COLO668 (cell line): ENCODE data around the gene PKM.
"Not testable (repeated sequence)": the region's sequence is repeated elsewhere in the genome, so short reads cannot be mapped to it uniquely, and the experiment has no call there.

Experiments used
- DNase-seq: peaks from one replicate; lab custom pipeline; 2025; ENCODE audit not compliant: unreplicated experiment; lab: John Stamatoyannopoulos, UW

PKM gene

DNA sequence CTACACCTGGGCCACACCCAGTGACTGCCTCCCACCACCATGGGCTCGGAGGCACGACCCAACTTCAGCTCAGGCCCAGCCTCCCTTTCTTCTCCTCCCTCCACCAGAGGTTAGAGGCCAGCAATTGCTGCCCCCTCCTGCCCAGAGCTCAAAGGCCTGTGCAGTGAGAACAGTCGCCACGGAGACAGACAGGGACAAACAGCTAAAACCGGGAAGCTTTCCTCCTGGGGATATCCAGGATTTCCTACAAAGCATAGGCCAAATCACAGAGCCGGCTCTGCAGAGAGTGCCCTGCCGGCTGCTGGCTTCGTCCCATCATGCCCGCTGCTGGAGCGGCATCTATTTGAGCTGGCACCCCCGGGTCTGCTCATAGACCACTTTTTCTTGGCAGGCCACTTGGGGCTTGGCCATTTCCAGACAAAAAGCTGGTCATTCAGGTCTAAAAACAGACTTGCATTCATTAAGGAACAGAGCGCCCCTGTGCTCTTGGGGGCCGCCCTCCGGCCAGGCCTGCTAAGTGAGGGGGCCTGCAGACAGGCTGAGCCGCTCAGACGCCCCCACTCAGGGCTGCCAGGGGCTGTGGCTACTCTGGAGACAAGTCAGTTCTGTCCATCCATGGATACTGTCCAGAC is 50.9 kb downstream of the PKM start:
- no peak for DNase-seq

DNA sequence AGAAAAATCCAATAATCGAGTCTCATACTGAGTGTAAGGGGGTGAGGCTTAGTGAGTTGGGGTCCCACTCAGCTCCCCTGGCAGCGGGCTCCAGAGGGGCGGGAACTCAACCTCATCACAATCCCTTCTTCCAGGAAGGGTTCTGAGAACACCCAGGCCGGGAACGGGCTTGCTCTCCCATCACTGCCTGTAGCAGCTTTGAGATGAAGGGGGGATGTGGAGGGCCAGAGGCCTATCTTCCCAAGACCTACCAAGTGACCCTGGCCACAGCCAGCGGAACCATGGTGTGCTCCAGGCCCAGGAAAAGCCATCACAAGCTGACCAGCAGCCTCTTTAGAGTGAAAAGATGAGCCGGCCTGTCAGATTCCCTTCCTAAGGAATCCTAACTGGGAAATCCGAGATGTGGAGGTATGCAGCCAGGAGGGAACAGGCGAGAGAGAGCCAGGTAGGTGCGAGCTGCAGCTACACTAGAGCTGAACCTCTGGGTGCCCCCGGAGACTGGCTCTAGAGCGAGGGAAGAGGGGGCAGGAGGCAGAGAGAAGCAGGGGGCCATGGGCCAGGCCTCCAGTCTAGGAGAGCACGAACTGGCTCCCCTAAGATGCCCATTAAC is 51.9 kb downstream of the PKM start:
- DNase-seq = no peak

DNA sequence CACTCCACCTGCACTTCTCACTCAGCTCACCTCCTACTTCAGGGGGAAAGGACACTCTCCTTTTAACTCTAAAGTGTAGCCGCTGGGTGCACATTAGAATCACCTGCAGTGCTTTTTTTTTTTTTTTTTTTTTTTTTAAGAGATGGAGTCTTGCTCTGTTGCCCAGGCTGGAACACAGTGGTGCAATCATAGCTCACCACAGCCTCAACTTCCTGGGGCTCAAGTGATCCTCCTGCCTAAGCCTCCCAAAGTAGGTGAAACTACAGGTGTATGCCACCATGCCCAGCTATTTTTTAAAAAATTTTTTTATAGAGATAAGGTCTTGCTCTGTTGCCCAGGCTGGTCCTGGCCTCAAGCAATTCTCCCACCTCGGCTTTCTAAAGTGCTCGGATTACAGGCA is 54.2 kb downstream of the PKM start:
- DNase-seq = no peak

DNA sequence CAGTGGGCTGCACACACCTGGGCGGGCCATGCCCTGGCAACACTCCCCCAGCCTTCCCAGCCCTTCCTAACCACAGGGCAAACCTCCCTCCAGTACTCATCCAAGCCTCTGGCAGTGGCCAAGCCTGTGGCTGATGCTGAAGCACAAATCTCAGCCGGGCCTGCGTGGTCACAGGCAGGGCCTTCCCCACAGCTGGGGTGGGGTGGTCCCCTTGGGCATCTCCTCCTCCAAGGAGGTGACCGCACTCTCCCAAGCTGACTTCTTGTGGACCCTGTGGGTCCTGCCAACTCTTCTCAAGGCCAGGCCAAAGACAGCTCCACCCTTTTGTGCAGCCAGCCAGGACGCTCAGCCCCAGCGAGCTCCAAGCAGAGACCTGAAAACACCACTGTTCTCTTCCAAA is 54.8 kb downstream of the PKM start:
- DNase-seq = no peak

DNA sequence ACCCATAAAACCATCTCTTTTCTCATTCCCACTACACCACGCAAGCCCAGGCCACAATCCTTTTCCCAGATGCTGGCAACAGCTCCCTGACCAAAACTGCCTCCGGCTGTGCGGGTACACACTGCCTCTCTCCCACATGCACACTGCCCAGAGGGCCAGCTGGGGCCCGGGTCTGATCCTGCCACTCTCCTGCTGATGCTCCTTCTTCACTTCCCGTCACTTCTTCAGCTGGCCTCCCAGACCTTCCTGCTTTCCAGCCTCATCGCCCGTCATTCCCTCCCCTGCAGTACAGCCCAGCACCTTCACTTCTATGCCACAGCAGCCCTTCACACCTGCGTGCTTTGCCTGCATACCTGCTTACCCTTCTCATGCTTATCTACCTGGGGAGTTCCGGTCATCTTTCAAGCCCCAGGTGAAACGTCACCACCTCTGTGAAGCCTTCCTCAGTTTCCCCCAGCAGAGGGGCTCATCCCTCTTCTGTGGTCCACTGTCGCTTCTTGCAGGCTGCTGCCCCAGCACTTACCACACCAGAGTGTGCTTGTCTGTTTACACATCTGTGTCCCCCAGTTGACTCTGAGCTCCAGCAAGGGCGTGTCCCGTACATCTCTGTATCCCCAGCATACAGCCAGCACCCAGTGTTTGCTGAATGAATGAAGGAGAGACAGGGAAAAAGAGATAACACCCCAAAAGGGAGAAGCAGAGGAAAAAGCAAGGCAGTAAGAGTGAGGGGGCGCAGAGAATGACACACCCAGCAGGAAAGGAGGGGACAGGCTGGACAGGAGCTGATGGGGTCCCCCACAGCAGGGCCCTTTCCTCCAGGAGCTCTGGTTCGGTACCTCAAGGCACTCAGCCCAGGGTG is 55.6 kb downstream of the PKM start:
- no peak for DNase-seq

DNA sequence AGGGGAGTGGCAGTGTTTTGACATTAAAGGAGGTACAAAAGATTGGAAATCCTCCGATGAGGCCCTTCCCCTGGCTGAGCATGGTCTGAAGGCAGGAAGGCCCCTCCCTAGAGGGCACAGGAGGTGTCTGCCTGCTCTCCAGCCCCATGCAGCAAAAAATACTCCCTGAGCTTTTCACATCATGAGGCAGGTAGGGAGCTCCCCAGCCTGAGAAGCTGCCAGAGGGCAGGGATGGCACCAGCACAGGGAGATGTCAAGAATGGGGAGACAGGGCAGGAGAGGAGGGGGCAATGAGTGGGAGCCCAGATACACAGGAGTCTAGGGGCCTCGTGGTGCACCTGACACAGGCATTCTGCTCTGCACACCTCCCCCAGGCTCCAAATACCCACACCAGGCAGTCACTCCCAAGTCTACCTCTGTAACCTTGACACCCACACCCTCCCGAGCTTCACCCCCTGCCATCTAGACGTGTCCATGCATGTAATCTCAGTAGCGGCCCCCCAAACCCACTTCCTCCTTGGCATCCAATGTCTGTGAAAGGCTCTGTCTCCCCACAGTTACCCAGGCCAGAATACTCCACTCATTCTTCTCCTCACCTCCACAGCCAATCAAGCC is 56.3 kb downstream of the PKM start:
- DNase-seq = no peak

DNA sequence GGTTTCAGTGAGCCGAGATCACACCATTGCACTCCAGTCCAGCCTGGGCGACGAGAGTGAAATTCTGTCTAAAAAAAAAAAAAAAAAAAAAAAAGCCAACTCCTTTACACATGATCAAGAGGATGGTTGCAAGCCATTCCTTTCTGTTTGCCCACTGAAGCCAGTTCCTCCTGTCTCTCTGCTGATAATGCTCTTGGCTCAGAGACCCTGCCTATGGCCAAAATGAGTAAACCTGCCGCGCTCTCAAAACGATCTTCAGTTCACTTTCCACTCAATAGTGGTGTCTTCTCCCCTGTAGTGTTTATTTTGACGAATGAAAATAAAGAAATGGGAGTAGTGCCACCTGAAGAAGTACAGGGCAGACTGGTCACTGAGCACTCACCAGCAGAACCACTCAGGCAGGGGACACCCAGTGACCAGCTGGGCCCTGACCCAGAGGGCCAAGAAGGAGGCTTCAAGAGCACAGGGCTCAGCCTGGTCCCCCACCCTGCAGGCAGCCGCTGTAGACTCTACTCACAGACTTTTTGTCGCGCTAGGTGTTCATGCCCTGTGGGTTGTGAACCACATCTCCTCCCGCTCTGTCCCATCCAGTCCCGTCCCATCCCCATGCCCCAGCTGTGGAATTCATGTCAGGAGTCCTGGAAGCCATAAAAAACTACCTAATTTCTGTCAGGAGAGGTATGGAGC is 57.0 kb downstream of the PKM start:
- no peak for DNase-seq

DNA sequence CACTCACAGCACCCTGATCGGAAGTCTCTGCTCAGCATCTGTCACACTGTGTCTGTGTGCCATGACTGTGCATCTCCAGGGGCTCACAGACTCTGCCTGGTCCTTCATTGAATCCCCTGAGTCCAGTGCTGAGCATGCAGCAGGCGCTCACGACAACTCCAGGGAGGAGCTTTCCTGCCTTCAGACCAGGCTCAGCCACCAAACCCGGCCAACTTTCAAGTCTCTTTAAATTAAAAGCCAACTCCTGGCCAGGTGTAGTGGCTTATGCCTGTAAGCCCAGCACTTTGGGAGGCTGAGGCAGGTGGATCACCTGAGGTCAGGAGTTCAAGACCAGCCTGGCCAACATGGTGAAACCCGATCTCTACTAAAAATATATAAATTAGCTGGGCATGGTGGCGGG is 57.6 kb downstream of the PKM start:
- DNase-seq = no peak

DNA sequence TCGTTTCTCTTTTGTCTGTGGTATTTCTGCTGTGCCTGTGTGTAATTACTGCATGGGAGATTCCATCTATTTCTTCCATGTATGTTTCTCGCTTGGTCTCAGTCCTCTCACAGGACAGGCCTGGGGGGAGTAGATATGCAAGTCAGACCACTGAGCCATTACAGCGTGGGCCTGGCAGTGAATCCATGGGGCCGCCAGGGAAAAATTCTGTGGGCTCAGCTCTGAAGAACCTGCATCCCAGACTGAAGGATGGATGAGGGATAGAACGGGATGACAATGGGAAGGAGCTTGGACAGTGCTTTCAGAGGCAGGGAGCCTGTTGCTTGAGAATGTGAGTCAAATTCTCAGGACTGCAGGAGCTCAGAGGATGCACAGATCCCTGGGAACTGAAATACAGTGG is 58.2 kb downstream of the PKM start:
- DNase-seq = no peak

DNA sequence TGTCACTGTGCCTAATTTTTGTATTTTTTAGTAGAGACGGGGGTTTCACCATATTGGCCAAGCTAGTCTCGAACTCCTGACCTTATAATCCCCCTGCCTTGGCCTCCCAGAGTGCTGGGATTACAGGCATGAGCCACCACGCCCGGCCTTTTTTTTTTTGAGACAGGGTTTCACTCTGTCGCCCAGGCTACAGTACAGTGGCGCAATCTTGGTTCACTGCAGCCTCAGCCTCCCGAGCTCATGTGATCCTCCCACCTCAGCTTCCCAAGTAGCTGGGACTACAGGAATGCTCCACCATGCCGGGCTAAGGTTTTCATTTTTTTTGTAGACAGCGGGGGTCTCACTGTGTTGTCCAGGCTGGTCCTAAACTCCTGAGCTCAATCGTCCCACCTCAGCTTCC is 59.0 kb downstream of the PKM start:
- not testable (repeated sequence) for DNase-seq

DNA sequence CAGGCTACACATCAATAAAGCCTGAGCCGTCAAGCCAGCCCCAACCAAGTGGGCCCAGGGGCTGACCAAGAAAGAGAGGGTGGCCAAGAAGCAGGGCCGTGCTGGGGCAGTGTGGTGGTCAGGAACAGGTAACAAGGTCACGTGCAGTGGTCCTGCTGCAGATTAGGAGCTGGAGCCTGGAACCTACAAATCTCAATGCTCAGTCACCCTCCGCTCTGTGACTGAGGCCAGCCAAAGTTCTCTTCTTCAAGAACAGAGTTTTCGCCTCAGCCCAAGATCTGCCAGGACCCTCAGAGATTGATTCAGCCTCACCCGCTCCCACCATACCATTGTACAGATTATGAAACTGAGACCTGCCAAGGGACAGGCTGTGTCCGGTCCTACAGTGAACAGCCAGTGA is 60.3 kb downstream of the PKM start:
- DNase-seq = no peak

DNA sequence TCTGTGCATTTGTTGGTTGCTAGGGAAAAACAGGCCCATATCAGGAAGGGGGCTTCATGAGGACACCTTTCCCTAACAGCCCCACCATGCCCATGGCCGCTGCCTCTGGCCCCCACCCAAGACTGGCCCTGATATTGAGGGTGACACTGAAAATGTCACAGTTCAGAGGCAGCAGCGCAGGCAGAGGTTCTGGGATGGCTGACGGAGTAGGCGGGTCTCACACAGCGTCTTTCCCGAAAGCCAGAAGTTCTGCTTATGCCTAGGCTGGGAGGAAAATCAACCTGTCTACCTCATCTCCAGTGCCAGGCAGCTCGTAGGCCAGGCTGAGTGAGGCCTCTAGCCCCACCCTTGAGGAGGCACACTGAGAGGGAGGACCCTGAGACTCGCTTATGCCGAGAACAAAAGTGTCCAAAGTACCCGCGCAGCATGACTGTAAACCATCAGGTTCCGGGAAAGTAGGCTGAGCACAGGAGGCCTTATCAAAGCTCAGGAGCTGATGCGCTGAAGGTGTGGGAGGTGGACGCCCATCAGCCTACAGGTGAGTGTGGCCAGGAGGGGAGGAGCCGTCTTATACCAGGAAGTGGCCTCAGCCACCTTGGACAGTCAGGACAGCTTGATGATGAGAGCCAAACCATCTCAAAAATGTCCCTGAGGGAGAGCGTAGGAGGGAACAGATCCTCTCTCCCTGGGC is 60.9 kb downstream of the PKM start:
- DNase-seq = no peak

DNA sequence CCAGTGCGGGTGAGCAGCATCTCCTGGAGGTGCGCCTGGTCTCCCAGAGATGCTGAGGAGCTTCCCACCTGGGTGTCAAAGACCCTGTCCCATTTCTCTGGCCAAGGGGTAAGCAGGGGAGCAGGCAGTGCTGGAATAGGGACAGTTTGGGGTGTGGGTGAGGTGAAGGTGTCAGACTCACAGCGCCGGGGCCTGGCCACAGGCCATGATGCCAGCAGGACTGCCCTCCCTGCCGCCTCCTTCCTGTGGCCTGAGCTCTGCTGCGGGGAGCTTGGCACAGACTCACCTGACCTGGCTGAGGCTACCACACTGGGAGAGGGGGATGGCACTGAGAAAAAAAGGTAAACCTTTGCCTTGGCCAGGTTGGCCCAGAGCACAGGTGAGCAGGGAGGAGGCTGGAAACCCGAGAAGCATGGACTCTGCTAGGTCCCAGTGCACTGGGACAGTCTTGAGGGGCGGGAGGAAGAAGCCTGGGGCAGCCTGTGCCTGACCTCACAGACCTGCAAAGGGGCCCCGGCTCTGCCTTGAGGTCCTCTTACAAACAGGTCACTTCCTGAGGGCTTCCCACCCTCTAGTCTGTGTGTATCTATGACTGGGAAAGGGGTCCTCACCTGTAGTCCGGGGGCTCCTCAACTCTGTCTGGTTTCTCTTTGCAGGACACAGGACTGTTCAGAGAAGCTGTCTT is 61.6 kb downstream of the PKM start:
- DNase-seq = no peak

DNA sequence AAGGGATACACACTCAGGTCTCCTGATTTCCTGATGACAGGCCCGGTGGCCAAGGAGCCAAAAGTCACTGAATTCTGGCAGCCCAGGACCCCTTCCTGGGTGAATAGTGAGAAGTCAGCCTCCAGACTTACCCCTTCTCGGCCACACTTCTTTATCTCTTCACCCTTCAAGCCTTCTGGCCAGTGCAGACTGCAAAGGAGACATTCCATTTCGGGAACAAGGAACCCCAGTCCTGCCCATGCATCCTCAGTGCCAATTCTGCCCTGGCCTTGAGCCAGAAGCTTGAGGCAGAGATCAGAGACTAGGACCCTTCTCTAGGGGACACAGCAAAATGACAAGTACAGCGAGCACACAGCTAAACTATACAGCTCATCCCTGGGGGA is 62.2 kb downstream of the PKM start:
- no peak for DNase-seq

DNA sequence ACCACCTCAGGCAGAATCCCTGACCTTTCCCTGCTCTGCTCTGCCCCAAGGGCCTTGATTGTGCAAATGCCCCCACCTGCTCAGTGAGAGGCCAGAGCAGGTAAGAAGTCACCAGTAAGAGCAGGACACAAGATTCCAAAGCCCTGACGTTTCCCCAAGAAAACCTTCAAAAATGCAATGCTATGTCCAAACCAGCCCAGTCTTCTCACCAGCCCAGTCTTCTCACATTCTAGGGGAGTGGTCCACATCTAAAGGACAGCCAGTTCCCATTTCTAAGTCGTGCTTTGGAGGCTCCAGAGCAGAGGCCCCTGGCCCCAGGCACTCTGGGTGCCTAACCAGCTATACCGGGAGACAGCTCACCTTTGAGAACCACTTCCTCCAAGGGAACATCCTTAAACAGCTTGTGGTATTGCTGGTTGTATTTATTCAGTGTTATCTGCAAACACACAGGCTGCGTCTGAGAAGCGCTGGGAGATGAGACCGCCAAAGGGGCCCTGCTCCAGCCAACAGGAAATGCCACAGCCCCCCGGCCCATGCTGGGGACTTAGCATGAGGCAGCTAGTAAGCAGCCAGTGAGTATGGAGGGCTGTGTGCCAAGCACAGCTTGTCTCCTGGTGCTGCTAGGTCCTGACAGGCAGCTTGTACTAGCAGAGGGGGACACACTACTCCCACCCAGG is 62.7 kb downstream of the PKM start:
- peak; percentile 10 for DNase-seq

DNA sequence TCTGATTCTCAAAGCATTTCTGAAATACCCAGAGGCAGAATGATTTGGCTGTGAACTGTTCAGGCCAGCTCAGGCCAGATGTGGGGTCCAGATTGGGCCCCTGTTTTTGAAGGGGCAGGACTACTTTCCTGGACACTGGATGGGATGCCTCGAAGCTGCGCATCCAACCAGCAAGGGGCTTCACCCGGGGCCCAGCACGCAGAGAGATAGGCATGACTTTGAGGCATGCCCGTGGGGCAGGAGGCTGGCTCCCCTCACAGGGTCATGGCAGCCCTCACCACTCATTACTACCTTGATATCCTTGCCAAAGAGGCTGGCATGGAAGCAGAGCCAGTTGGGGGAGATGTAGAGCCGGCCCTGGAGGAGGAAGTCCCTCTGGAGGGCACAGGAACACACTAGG is 63.5 kb downstream of the PKM start:
- no peak for DNase-seq

DNA sequence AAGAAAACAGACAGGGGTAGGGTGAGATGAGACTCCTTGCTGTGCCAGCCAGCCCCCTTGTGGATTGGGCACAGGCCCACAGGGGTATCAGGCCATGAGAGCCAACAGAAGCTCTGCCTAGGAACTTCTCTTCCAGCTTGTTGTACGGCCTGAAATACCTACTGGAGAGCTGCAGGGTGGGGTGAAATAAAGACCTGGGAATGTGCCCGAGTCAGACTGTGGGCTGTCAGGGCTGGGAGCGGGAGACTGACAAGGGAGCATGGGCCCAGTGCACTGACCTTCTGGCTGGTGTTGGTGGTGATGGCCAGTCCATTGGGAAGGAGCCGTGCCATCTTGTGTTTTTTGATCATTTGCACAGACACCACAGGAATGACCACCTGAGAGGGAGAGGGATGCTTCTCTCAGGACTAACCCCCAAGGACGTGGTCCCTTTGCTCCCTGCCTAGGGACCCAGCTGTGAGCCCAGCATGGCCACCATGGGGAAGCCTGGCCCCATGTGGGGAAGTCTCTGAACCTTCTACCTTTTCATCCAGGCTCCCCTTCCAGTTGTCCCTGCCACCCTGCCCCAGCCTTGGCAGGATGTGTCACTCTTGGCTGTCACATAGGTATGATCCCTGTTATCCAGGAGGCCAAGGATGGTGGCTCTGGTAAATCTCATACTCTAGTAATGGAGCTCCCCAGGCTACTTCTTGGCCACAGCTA is 64.1 kb downstream of the PKM start:
- no peak for DNase-seq

DNA sequence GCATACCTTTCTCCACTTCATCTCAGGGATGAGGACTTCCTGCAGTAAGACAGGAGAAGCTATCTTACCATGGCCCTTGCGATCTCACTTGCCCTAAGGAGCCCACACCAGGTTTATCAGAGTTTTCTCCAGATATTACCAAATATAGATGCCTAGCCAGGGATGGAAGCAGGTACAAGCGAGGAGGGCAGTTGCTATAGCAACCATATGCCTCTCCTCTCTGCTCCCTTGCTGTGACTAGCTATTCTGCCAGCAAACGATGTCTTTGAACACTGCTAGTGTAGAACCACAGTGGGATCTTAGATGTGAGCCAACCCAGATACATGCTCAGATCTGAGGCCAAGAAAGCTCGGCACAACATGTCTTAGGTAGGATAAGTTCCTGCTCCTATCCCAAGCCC is 67.3 kb downstream of the PKM start:
- DNase-seq = no peak

DNA sequence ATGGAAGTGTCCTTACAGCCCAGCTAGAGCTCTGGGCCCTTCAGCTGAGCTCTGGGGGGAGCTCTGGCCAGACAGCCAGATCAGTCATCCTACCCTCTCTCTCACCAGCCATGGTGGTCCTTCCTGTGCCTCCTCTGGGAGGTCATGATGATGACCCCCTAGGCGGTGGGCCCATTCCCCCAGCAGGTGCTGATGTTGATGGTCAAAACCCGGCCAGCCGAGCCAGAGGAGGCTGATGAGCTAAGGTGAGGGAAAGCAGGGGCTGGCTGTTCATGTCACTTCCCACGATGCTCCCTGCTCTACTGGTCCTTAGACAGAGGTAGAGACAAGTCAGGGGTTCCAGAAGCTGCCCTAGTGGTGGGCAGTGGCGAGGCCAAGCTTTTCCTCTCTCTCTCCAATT is 68.4 kb downstream of the PKM start:
- DNase-seq = no peak
